Forelimb muscle (tissue), 1 donor: Measurements from ENCODE around the gene ASPG. TPM values are rescaled to one million over a fixed set of nuclear protein-coding genes. Genes with fewer than 3 reads are reported as not detected.

Experiments
- DNase-seq: peaks from one replicate; pipeline ENCODE4 v3.0.0-alpha.2; 2013; ENCODE audit warnings: low read depth
- polyA plus RNA-seq: library from polyadenylated mRNA; unstranded; fragments of 120-200 nt; gene quantifications from one replicate; pipeline ENCODE4 v1.2.1, GENCODE V29; 2013; ENCODE audit not compliant: insufficient read length

The ASPG gene
- polyA plus RNA-seq, 1 donor = 2.5 TPM

GRCh38 chr14:104105071-104105821, 19.7 kb downstream of the ASPG start:
- DNase-seq = no peak

GRCh38 chr14:104105822-104106470, 20.4 kb downstream of the ASPG start:
- no peak for DNase-seq

- no peak for DNase-seq
These were observed 21.0 kb downstream of the ASPG start for GRCh38 chr14:104106471-104106991.

GRCh38 chr14:104107101-104107581, 21.6 kb downstream of the ASPG start:
- no peak for DNase-seq

GRCh38 chr14:104107611-104108569, 22.4 kb downstream of the ASPG start:
- DNase-seq = no peak

- no peak for DNase-seq
These were observed 23.4 kb downstream of the ASPG start for GRCh38 chr14:104108570-104109541.

GRCh38 chr14:104109731-104110361, 24.3 kb downstream of the ASPG start:
- no peak for DNase-seq

- DNase-seq = no peak
These were observed 25.1 kb downstream of the ASPG start for GRCh38 chr14:104110491-104111209.

GRCh38 chr14:104111301-104112112, 26.0 kb downstream of the ASPG start:
- DNase-seq = no peak

GRCh38 chr14:104112113-104112505, 26.6 kb downstream of the ASPG start:
- no peak for DNase-seq

GRCh38 chr14:104112609-104113571, 27.4 kb downstream of the ASPG start:
- no peak for DNase-seq

GRCh38 chr14:104113631-104114420, 28.3 kb downstream of the ASPG start:
- no peak for DNase-seq

GRCh38 chr14:104114421-104115130, 29.1 kb downstream of the ASPG start:
- DNase-seq = no peak

GRCh38 chr14:104115131-104115600, 29.7 kb downstream of the ASPG start:
- DNase-seq = no peak

GRCh38 chr14:104115691-104116287, 30.3 kb downstream of the ASPG start:
- no peak for DNase-seq
